Epithelial cell of esophagus (primary cell): Measurements from ENCODE around the gene MAN1A2.
A peak's percentile ranks its signal among the peaks of the same experiment; 100 is the strongest.
"Not testable (repeated sequence)": the region's sequence is repeated elsewhere in the genome, so short reads cannot be mapped to it uniquely, and the experiment has no call there.

ENCODE experiments used
- DNase-seq: peaks from one replicate; pipeline ENCODE4 v3.0.0; 2010; ENCODE audit warnings: low read depth
- H3K4me3 ChIP-seq: 2 replicates; pipeline ENCODE4 v1.5.1; 2011; ENCODE audit warnings: mild to moderate bottlenecking, low read length, control low read depth
- TF ChIP-seq, protein P1 (sequence below): IDR thresholded peaks from 2 replicates; pipeline ENCODE4 v1.5.1; 2011; ENCODE audit warnings: low read depth, mild to moderate bottlenecking, low read length, control low read depth, inconsistent platforms; ENCODE audit not compliant: insufficient read depth; ENCODE audit errors: missing control alignments

Gene MAN1A2

DNA sequence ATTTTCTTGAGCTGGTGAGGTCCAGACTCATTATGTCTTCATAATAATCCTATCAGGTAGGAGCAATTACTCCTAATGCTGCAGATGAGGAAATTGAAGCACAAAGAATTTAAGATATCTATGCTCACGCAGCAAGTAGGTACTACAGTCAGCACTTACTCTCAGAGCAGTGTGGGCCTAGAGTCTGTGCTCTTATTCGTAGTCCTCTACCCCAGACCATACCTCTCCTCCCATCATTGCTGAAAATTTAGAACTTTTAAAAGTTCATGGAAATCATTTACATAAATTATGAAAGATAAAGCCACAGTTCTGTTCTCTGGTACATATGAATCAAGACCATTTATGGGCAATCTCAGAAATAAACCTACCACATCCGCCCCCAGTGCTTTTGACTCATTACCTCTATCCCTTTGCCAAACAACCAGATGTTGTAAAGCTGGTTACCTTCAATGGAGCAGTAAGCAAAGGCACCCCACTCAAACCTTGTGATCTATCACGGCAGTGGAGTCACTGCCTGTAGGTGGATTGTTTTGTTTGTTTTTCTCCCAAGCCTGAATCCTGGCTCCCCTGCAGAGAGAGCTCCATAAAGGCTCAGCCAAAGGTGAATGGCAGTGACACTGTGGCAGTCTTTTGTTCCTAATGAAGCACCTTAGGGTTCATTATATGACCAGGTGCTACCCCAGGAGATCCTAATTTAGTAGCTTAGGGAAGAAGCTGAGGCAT, 20.9 kb upstream of the MAN1A2 start:
- peak; percentile 61 for DNase-seq
- TF ChIP-seq, protein P1, sequence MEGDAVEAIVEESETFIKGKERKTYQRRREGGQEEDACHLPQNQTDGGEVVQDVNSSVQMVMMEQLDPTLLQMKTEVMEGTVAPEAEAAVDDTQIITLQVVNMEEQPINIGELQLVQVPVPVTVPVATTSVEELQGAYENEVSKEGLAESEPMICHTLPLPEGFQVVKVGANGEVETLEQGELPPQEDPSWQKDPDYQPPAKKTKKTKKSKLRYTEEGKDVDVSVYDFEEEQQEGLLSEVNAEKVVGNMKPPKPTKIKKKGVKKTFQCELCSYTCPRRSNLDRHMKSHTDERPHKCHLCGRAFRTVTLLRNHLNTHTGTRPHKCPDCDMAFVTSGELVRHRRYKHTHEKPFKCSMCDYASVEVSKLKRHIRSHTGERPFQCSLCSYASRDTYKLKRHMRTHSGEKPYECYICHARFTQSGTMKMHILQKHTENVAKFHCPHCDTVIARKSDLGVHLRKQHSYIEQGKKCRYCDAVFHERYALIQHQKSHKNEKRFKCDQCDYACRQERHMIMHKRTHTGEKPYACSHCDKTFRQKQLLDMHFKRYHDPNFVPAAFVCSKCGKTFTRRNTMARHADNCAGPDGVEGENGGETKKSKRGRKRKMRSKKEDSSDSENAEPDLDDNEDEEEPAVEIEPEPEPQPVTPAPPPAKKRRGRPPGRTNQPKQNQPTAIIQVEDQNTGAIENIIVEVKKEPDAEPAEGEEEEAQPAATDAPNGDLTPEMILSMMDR: no peak
- no peak overlapping the region for H3K4me3 ChIP-seq

DNA sequence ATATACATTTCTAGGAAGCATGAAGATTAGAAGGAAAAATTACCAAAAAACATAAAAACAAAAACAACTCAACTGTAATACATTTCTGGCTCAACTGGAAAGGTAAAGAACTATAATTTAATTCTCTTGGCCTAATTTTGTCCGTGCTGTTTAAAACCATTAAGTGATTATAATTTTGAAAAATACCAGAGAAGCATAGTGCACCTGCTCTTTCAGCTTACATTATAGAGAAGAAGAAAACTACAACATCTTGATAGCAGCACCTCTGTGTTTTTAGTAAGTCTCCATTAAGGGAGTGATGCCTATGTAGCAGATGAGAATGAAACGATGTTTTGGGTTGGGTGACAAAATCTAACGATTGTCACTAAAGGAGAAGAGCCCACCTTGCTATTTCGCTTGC, 19.3 kb upstream of the MAN1A2 start:
- TF ChIP-seq, protein P1: no peak
- DNase-seq: no peak
- no peak overlapping the region for H3K4me3 ChIP-seq

DNA sequence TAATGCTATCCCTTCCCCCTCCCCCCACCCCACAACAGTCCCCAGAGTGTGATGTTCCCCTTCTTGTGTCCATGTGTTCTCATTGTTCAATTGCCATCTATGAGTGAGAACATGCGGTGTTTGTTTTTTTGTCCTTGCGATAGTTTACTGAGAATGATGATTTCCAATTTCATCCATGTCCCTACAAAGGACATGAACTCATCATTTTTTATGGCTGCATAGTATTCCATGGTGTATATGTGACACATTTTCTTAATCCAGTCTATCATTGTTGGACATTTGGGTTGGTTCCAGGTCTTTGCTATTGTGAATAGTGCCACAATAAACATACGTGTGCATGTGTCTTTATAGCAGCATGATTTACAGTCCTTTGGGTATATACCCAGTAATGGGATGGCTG, 14.6 kb upstream of the MAN1A2 start:
- not testable (repeated sequence) for DNase-seq

DNA sequence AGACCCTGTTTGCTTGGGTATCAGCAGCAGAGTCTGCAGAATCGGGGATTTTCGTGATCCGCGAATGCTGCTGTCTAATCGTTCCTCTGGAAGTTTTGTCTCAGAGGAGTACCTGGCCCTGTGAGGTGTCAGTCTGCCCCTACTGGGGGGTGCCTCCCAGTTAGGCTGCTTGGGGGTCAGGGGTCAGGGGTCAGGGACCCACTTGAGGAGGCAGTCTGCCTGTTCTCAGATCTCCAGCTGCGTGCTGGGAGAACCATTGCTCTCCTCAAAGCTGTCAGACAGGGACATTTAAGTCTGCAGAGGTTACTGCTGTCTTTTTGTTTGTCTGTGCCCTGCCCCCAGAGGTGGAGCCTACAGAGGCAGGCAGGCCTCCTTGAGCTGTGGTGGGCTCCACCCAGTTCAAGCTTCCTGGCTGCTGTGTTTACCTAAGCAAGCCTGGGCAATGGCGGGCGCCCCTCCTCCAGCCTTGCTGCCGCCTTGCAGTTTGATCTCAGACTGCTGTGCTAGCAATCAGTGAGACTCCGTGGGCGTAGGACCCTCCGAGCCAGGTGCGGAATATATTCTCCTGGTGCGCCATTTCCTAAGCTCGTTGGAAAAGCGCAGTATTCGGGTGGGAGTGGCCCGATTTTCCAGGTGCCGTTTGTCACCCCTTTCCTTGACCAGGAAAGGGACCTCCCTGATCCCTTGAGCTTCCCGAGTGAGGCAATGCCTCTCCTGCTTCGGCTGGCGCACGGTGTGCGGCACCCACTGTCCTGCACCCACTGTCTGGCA, 9.2 kb upstream of the MAN1A2 start:
- not testable (repeated sequence) for H3K4me3 ChIP-seq, DNase-seq

More for the DNA sequence above, 14.6 kb upstream of the MAN1A2 start:
- not testable (repeated sequence) for H3K4me3 ChIP-seq

DNA sequence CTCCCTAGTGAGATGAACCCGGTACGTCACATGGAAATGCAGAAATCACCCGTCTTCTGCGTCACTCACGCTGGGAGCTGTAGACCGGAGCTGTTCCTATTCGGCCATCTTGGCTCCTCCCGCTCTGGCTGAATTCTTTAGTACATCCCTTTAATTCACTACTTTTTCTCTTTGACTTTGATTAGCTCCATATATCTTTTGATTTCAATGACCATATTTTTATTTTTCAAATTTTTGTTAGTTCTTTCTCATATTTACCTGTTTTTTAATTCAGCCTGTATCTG, 8.7 kb upstream of the MAN1A2 start:
- not testable (repeated sequence) for H3K4me3 ChIP-seq, DNase-seq

DNA sequence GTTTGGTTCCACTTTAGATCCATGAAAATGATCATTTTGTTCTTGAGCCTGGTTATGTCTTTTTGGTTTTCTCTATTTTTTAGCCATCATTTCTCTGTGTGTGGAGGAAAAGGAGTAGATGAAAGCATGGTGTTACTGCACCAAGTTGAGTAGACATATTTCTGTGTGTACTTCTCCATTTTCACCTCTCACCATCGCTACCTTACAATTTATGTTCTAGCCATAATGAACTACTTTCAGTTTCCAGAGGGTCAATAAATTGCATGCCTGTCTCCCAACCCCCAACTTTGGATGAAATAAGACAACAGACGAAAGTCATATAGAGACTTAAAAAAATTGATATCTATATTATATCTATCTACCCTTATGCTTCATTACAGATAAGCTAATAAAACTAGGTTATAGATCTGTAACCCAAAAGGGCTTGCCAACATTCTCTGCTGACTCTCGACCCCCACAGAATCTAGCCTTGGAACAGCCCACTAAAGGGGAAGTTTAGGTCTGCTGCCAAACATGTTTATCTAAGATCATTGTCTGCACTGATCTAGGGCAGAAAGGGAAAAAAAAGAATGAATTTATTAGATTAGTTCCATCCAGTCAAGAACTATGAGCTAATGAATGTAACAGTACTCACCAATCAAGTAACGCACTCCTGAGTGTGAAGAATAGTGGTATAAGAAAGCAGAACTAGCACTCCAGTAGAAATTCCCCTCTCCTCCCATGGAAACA, 7.5 kb upstream of the MAN1A2 start:
- TF ChIP-seq, protein P1: no peak
- DNase-seq: no peak
- no peak overlapping the region for H3K4me3 ChIP-seq

DNA sequence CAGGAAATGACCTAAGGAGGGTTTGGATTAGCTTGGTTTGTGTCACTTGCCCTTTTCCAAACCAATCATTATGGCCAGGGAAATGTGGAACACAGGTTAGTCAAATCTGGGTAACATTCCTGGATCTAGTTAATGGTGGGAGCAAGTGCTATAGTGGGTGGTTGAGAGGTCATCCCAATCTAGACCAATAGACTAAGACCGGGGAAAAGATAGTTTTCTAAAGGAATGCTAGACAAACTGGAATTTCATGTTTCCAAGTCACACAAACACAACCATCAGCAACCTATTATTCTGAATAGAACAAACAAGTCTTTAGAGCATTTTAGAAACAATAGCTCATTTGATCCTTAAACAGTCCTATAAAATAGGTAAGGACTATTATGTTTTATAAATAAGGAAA, 4.3 kb upstream of the MAN1A2 start:
- no peak for DNase-seq
- TF ChIP-seq, protein P1: no peak
- H3K4me3 ChIP-seq: no peak overlapping the region

DNA sequence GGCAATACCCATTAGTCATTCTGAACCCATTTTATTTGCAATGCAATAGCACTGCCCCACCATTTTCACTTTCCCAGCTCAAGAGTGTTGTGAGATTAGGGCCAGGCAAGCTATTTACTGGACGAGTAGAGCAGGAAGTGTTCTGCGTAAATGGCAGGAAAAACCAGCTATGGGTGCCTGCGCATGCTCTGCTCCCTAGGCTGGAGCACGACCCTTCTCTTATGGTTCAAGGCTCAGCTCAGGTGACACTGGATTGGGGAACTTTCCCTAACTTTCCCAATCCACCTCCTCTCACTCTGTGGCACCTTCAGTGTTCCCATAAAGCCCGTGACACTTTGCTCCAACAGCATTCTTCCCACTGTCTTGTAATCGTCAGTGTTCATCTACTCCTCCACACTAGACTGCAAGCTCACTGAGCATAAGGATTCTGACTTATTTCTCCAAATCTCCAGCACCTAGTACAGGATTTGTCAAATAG, 3.6 kb upstream of the MAN1A2 start:
- DNase-seq: peak; percentile 49
- TF ChIP-seq, protein P1: no peak
- no peak overlapping the region for H3K4me3 ChIP-seq
